Pons (tissue), 1 donor: ENCODE measurements around the gene SOX6.
"Not testable (repeated sequence)": the region's sequence is repeated elsewhere in the genome, so short reads cannot be mapped to it uniquely, and the experiment has no call there.

Experiments
- DNase-seq: peaks from one replicate; pipeline ENCODE4 v3.0.0-alpha.2; 2016; ENCODE audit warnings: low spot score

SOX6 gene

DNA sequence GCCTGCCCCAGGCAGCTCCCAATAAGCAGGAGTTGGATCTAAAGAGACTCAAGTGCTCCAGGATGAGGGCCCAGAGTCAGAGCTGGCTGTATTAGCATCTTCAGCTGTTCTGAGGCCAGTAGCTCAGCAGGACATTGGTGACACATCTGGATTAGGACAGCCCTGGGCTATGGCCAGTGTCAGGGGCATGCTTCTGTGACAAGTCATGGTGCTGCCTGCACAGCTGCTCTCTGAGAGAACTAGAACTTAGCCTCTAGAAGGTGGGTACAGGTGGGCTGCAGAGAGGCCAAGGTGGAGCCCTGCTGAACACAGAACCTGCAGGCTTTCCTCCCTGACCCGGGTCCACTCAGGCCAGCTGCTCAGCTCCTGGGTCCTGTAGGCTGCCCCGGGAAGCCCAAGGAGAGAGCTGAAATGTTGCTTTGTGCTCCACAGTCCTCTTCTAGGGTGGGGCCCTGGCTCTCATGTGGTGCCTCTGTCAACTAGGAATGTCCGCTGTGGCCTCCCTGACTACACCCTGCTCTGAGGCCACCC lies 426.9 kb downstream of the SOX6 start:
- DNase-seq, result no peak

DNA sequence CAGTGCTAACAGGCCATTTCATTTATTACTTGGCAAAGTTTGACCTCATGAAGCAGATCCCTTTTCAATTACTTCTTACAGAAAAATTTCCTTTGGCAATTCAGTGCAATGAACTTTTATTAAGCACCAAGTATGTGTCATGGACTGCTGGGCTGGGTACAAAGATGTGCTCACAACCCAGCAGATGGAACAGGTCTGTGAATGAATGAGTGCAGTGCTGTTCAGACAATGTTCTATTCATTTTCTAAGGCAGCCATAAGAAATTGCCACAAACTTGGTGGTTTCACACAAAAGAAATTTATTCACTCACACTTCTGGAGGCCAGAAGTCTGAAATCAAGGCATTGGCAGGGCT lies 428.5 kb downstream of the SOX6 start:
- DNase-seq, result no peak

DNA sequence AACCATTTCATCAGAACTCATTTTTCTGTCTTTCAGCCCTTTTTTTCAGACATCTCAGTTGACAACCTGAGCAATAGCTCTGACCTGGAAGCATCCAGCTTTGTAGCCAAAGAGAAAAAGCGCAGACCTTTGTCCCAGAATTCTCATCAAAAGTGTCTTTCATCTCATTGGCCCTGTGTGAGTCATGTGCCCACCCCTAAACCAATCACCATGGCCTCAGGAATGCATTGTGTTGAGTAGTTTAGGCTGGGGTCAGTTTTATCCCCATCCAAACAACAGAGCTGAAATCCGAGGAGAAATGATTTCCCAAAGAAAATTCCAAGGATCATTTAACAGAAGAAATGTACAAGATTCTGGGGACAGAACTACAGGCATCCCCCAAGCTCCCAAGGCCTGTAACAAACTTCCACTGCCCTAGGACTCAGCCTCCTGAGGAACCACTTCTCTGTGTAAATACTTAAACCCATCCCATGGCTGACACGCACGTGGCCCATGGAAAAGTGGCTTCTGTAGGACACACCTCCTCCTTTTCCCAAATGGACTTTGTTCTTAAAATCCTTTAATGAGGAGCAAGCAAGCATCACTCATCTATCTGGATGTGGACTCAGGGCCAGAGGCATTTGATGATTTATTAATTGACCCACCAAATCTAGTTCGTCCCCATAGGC lies 429.0 kb downstream of the SOX6 start:
- no peak for DNase-seq

DNA sequence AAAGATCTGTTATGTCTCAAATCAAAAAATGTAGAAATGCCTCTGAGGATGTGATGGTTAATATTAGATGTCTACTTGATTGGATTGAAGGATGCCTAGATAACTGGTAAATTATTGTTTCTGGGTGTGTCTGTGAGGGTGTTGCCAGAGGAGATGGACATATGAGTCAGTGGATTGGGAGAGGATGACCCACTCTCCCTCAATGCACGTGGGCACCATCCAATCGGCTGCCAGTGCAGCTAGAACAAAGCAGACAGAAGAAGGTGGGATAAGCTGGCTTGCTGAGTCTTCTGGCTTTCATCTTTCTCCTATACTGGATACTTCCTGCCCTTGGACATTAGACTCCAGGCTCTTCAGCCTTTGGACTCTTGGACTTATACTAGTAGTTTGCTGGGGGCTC lies 430.3 kb downstream of the SOX6 start:
- no peak for DNase-seq

DNA sequence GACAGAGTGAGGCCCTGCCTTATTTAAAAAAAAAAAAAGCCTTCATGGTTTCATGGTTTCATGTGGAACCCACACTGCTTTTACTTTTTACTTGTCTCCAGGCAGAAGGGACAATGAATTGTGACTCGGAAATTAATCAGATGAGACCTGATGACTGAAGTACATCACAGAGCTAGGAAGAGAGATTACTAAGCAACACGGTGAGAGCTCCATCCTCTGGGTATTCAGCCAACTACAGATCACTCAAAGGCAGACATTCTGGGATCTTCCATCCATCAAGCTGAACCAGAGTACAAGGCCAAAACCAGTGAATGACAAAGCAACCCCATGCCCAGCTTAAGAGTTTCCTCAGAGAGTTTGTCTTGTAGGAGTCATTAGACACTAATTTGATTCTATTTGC lies 433.2 kb downstream of the SOX6 start:
- DNase-seq, result peak; percentile 38

DNA sequence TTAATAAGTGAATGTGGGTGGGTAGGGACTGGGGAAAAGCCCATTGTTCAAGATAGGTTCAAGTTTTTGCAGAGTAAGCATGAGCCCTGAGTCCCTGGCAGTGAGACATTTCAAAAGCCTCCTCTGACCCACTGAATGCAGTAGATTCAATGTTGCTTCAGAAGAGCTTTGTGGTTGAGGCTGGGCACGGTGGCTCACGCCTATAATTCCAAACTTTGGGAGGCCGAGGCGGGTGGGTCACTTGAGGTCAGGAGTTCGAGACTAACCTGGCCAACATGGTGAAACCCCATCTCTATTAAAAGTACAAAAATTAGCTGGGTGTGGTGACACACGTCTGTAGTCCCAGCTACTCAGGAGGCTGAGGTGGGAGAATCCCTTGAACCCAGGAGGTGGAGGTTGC lies 433.6 kb downstream of the SOX6 start:
- not testable (repeated sequence) for DNase-seq

DNA sequence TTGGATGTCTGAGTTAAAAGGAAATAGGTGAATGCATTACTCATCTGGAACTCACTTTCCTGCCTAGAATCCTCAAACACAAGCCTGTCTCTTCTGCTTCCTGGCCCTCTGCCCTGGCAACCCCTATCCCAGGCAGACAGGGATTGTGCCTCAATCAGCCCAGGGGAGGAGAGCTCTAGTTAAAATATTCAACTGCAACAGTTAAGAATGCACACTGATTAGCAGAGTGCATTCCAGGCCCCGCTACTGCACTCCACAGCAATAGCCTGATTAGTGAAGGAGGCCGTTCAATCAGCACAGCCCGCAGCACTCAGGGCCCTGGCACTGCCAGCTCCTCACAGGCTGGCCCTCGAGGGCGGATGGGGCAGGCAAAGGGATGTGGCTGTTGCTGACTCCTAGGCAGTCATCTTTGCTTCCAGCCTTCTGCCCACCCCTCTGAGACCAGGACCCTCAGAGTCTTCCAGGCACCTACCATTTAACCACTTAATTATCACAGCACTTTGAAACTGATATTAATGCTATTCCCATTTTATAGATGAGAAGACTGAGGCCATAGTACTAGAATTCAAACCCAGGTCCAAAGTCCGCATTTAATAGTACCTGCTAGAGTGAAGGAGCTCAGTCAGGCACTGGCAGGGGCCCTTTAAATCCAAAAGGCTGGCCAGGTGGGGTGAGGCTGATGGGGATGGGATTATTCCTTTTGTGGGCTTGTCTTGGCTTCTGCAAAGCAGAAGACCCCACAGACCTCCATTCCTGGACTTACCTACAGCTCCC lies 435.3 kb downstream of the SOX6 start:
- no peak for DNase-seq

DNA sequence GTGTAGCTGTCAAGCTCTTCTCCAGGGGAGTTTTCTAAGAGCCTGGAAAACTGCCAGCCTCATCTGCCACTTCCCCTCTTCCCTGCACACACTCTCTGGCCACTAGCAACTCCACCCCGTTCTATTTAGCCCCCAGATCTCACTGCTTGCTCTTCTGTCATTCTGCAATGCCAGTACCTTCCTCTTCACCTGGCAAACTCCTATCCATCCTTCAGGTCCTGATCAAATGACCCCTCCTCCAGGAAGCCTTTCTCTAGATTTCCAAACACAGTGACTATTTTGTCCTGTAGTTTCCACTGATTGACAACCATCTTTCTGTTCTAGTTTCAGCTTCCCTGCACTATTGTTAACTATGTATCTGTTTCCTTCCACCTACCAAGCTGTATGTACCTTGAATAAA lies 437.7 kb downstream of the SOX6 start:
- DNase-seq, result no peak

DNA sequence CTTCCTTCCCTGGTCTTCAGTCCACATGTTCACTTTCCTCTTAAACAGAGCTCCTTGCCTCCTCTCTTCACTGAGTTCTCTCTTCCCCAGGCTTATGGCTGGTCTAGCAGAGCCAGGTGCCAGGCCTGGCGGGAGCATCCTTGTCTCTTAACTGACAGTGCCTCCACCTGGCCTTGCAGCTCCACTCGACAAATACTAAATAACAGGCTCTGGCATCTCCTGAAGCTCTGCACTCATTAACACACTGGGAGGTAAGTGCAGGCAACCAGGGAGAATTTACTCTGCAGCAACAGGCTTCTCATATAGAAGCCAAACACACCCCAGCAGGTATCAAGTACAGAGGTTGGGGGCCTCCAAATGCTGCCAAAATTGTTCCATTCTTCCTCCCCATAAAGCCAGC lies 438.1 kb downstream of the SOX6 start:
- DNase-seq, result peak; percentile 16
